GM21367 (cell line): ENCODE data around the gene NUMBL.
"Not testable (repeated sequence)": the region's sequence is repeated elsewhere in the genome, so short reads cannot be mapped to it uniquely, and the experiment has no call there.

Source experiments
- ATAC-seq: cut with Tn5 transposase; IDR thresholded peaks from one replicate; pipeline ENCODE4 v1.9.1; 2021; ENCODE audit not compliant: unreplicated experiment

NUMBL gene

DNA sequence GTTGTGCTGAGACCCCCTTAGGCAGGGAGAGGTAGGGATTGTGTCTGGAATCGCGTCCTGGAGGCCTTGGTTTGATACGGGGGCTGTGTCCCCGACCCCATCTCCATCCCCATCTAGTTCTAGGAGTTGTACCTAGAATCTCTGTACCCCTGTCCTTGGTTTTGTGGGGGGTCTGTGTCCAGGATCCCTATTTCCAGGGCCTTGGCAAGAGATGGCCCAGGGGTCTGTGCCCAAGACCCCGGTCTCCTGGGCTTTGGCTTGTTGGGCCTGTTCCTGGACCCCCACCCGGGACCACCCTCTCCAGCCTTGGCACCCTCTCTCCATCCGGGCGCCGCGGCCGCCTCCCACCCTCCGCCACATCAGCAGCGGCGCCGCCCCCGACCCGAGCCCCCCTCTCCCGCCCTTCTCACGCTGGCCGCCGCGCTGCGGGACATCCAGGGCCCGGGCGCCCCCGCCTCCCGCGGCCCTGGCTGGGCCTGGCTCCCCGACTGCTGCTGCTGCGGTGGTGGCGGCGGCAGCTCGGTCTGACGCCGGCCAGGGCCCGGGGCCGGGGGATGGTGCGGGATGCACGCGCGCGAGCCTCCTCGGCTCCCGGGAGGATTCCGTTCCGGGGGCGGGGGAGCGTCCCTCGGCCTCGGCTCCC is at the start of gene NUMBL:
TSS of gene NUMBL (minus strand) at position 602 of the 643 bp plus-strand sequence. CDS start at position 434, 168 bp downstream.
- no peak for ATAC-seq

DNA sequence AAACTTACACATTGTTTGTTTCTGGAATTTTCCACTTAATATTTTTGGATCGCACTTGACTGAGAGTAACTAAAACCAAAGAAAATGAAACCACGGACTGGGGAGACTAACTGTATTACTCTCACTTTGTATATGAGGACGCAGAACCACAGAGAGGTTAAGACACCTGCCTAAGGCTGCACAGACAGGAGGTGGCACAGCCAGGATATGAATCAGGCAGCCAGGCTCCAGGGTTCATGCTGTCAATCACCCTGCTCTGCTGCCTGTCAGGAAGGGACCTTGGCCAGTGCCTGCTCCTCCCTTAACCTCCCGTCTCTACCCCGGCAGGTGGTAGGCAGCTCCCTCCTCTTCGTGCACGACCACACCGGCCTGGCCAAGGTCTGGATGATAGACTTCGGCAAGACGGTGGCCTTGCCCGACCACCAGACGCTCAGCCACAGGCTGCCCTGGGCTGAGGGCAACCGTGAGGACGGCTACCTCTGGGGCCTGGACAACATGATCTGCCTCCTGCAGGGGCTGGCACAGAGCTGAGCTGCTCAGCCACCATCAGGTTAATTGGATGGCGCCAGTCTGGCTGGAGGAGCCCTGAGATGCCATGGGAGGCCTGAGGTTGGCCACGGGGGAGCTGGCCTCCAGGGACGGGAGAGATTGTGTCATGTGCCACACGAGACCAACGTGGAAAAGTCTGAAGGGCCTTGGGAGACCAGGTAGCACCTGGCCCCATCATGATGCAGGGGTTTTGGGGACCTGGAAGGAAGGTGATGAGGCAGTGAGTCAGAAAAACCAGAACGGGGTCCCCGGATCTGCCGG is 48.8 kb upstream of the NUMBL start:
- ATAC-seq: no peak

DNA sequence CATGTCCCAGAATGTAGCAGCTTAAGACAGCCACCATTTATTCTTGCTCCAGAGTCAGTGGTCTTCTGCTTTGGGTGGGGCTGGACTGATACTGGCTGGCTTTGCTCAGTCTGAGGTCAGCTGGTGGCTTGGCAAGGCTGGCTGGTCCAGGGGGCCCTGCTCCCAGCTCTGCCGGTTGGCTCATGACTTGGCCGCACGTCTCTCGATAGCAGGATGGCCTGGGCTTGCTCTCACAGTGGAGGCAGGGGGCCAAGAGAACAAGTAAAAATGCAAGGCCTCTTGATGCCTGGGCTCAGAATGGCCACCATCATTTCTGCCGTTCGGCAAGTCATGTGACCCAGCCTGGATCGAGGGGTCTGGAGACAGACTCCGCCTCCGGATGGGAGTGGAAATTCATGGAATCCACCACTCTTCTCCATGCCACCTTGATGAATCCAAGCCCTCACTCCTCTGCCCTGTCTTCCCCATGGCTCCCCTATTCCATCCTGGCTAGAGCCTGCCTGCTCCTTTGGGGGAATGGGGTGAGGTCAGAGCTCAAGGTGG is 46.7 kb upstream of the NUMBL start:
- no peak for ATAC-seq

DNA sequence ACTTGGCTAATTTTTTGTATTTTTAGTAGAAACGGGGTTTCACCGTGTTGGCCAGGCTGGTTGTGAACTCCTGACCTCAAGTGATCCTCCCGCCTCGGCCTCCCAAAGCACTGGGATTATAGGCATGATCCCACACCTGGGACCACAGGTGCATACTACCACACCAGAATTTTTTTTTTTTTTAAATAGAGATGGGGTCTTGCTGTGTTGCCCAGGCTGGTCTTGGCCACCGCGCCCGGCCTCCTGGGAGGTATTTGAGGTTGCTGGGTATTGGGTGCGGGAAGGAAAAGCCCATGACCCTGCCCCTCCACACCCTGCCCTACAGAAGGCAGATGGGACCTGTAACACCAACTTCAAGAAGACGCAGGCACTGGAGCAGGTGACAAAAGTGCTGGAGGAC is 46.2 kb upstream of the NUMBL start:
- ATAC-seq: no peak

DNA sequence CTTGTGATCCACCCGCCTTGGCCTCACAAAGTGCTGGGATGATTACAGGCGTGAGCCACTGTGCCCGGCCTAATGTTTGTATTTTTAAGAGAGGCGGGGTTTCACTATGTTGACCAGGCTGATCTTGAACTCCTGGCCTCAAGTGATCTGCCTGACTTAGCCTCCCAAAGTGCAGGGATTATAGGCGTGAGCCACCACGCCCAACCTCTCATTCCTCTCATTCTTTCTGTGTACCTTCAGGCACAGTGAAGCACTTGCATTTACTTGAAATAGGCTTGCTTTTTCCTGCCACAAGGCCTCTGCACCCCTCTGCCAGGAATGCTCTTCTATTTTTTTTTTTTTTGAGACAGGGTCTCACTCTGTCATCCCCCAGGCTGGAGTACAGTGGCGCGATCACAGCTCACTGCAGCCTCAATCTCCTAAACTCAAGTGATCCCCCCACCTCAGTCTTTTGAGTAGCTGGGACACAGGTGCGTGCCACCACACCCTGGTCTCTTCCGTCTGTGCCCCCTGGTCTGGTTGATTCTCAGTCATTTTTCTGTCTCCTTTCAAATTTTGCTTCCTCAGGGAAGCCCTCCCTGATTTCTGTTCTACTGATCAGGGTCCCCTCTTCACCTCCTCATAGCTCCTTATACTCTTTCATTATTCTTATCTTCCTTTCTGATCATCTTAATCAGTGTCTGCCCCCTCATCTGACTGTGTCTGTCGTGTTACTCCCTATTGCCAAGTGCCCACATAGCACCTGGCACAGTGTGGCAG is 44.7 kb upstream of the NUMBL start:
- ATAC-seq: no peak

DNA sequence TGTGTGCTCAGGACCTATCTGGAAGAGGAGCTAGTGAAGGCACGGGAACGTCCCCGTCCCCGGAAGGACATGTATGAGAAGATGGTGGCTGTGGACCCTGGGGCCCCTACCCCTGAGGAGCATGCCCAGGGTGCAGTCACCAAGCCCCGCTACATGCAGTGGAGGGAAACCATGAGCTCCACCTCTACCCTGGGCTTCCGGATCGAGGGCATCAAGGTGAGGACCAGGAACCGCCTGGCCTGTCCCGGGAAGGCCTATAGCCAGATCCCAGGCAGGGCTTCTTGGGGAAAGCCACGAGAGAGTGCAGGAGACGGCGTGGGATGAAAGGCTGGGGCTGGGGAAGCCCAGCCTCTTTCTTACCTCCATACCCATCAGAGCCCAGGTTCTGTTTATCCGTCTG is 42.7 kb upstream of the NUMBL start:
- no peak for ATAC-seq

DNA sequence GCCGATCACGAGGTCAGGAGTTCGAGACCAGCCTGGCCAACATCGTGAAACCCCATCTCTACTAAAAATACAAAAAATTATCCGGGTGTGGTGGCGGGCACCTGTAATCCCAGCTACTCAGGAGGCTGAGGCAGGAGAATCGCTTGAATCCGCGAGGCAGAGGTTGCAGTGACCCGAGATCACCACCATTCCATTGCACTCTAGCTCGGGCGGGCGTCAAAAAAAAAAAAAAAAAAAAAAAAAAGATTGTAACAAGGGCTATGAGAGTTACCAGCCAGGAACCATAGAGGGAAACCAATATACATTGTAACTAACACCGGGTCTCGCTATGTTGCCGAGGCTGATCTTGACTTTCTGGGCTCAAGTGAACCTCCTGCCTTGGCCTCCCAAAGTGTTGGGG is 41.9 kb upstream of the NUMBL start:
- not testable (repeated sequence) for ATAC-seq

DNA sequence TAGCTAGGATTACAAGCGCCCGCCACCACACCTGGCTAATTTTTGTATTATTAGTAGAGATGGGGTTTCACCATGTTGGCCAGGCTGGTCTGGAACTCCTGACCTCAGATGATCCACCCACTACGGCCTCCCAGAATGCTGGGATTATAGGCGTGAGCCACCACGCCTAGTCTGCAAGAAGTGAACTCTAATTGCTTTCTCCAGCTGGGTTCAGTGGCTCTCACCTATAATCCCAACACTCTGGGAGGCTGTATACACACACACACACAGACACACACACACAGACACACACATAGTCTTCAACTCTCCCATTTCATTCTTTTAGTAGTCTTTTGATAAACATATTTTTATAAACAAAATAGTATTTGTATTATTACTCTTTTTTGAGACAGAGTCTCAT is 39.6 kb upstream of the NUMBL start:
- ATAC-seq: not testable (repeated sequence)

DNA sequence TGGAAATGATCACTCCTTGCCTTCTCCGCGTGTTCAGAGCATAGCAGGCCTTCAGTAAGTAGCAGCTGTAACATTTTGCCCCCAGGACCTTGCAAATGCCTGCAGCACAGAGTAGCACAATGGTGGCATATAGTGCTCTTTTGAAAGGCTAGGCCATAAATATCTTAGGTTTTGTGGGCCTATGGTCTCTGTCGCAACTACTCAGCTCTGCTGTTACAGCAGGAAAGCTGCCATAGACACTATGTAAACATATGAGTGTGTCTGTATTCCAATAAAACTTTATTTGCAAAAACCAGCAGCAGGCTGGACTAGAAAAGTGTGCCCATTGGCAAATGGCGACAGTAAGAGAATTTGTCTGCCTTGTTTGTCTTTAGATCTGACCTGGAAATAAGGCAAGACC is 35.8 kb upstream of the NUMBL start:
- ATAC-seq: no peak

DNA sequence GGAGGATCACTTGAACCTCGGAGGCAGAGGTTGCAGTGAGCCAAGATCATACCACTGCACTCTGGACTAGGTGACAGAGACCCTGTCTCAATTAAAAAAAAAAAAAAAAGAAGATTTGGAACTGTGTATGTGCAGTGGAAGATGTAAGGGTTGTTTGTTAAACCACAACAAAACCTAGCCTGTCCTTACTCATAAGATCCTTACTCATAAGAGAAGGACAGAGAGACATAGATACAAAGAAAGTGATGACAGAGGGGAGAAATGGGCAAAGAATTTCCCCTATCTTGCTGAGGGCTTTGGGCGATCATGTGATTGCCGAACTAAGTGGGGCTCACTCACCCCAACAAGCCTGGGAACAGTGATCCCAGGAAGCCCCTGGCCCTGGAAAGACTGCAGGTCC is 34.4 kb upstream of the NUMBL start:
- no peak for ATAC-seq

DNA sequence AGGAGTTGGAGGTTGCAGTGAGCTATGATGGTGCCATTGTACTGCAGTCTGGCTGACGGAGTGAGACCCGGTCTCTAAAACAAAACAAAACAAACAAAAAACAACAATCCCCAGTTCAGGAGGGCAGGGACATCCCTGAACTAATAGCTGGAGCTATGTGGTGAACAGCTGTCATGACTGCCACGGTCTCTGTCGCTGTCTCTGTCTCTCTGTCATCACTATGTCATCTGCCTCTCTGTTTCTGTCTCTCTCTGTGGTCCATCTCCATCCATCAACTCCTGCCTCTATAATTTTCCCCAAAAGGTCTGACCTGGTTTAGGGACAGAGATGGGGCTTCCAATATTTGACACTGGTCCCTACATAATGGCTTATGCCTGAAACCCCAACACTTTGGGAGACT is 33.9 kb upstream of the NUMBL start:
- no peak for ATAC-seq

DNA sequence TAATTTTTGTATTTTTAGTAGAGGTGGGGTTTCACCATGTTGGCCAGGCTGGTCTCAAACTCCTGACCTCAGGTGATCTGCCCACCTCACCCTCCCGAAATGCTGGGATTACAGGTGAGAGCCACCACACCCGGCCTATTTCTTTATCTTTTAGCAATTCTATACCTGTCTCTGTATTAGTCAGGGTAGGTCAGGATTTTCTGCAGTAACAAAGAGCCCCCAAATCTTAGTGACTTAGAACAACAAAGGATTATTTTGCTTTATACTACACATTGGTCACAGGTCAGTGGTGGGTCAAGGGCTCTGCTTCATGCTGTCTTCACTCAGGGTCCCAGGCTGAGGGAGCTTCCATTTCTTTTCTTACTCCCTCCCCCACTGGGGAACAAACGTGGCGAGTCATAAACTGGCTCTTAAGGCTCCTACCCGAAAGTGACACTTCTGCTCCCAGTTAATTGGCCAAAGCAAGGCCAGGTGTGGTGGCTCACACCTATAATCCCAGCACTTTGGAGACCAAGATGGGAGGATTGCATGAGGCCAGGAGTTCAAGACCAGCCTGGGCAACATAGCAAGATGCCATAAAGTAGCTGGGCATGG is 33.3 kb upstream of the NUMBL start:
- no peak for ATAC-seq

DNA sequence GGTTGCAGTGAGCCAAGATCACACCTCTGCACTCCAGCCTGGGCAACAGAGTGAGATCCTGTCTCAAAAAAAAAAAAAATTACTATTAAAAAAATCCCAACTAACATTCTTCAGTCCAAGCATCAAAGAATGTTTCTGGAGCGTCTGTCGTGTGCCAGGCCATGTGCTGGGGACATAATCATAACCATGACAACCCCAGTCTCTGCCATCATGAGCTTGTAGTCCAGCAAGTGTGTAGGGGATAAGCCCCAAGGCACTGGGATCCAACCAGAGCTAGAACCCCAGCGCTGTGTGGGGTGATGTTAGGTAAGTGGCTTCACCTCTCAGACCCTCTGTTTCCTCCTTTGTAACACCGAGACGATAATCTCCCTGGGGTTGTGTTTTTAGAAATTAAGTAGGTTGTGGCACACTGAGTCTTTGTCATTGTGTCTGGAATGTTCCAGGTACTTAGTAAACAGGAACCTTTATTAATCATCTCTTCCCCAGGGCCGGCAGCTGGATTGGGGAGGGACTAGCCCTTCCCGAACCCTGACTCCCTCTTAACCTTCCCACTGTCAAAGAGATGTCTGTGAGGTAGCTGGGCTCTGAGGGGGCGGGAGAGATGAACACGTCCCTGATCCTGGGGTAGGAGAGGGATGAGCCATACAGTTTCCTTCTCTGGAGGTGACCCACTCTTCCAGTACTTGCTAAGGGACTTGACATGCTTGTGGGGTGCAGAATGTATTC is 31.6 kb upstream of the NUMBL start:
- ATAC-seq: no peak

DNA sequence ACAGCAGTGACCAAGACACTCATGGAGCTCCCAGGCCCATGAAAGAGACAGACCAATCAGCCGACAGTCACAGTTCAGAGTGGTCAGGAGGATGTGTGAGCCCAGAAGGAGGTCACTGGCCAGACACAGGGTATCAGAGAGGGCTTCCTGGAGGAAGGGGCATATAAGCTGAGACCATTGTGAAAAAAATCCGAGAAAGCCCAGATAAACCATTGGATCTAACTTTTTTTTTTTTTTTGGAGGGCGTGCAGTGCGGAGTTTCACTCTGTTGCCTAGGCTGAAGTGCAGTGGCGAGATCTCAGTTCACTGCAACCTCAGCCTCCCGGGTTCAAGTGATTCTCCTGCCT is 30.7 kb upstream of the NUMBL start:
- ATAC-seq: no peak

DNA sequence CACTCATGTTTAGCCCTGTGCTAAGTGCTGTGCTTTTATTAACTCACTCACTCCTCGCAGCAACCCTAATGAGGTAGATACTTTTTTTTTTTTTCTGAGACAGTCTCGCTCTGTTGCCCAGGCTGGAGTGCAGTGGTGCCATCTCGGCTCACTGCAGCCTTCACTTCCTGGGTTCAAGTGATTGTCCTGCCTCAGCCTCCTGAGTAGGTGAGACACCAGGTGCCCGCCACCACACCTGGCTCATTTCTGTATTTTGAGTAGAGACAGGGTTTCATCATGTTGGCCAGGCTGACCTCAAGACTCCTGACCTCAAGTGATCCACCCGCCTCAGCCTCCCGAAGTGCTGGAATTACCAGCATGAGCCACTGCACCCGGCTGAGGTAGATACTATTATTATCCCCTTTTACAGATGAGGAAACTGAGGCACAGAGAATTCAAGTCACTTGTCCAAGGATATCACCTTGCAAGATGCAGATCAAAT is 29.0 kb upstream of the NUMBL start:
- ATAC-seq: no peak

DNA sequence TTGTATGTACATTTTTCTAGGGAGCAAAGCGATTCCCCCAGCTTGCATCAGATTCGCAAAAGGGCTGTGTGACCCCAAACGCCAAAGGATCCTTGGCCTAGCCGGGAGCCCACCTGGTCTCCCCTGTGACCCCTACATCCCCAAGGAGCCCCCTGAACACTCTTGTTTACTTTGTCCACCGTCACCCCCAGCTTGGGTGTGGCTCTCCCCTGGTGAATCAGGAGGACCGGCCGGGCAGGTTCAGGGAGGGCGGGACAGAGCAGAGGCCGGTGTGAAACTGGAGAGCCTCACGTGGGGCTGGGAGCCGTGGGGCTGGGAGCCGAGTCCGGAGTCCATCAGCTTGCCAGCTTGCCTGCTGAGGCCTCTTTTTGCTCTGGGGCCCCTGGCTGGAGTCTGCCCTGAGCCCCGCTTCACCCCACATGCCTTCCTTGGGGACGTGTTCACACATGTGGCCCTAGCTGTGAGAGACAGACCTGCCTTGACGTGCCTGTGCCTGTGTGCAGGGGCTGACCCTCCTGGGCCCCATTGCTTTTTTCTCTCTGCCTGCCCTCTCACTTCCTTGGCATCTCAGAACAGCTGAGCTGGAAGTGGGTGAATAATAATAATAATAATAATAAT is 28.4 kb upstream of the NUMBL start:
- no peak for ATAC-seq

DNA sequence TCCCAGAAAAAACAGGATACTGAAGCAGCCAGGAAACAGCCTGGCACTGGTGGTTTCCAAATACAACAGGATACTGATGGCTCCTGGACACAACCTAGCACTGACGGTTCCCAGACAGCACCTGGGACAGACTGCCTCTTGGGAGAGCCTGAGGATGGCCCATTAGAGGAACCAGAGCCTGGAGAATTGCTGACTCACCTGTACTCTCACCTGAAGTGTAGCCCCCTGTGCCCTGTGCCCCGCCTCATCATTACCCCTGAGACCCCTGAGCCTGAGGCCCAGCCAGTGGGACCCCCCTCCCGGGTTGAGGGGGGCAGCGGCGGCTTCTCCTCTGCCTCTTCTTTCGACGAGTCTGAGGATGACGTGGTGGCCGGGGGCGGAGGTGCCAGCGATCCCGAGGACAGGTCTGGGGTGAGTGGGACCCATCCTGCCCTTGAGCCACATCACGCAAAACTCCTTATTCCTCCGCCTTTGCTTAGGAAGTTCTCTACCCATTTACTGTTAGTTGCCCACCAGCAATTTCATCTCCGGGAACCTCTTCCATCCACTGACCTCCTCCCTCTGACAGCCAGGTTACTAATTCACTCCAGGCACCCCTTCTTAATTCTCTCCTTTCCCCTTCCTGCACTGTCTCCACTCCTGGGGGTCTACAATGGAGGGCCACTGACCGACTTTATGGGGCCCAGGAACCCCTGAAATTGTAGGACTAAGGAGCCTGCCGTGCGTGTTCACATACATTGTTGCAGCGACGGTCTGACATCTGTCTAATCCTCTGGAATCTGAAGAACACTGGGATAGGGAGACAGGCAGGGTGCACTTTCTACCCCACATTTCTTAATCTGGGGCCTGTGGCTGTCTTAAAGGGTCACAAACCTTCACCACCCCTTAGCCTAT is 27.7 kb upstream of the NUMBL start:
- no peak for ATAC-seq

DNA sequence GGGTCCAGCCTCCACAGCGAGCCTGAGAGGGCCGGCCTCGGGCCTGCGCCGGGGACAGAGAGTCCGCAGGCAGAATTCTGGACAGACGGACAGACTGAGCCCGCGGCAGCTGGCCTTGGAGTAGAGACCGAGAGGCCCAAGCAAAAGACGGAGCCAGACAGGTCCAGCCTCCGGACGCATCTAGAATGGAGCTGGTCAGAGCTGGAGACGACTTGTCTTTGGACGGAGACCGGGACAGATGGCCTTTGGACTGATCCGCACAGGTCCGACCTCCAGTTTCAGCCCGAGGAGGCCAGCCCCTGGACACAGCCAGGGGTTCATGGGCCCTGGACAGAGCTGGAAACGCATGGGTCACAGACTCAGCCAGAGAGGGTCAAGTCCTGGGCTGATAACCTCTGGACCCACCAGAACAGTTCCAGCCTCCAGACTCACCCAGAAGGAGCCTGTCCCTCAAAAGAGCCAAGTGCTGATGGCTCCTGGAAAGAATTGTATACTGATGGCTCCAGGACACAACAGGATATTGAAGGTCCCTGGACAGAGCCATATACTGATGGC is 27.0 kb upstream of the NUMBL start:
- ATAC-seq: no peak
